Tibial nerve (tissue), 4 donors: Measurements from ENCODE around the gene TBC1D22A. TPM values are rescaled to one million over a fixed set of nuclear protein-coding genes. Genes with fewer than 3 reads are reported as not detected.
A peak's percentile ranks its signal among the peaks of the same experiment; 100 is the strongest.

Experiments used
- DNase-seq, 2 donors: peaks; one replicate each; pipeline ENCODE4 v3.0.0-alpha.2; 2019; ENCODE audit warnings: low spot score in 2 of 2
- H3K27ac ChIP-seq, 4 donors: fragments of 200-600 bp; sonication (generic) in 3 of 4; one replicate each; pipeline ENCODE4 v1.5.1; 2017 to 2019; ENCODE audit warnings: mild to moderate bottlenecking in 1 of 4
- H3K27me3 ChIP-seq, 2 donors: fragments of 200-600 bp; sonication (generic) in 1 of 2; one replicate each; pipeline versions ENCODE4 v1.5.1 to v1.6.0; 2017 to 2019
- H3K36me3 ChIP-seq, 3 donors: fragments of 200-600 bp; sonication (generic); one replicate each; pipeline ENCODE4 v1.5.1; 2018 to 2019
- H3K4me1 ChIP-seq, 4 donors: fragments of 200-600 bp; sonication (generic) in 3 of 4; one replicate each; pipeline ENCODE4 v1.5.1; 2017 to 2019
- H3K4me3 ChIP-seq, 4 donors: fragments of 200-600 bp; sonication (generic) in 3 of 4; one replicate each; pipeline ENCODE4 v1.5.1; 2017 to 2019; ENCODE audit warnings: mild to moderate bottlenecking in 1 of 4, moderate library complexity in 1 of 4
- H3K9me3 ChIP-seq, 4 donors: fragments of 200-600 bp; sonication (generic) in 3 of 4; one replicate each; pipeline ENCODE4 v1.5.1; 2017 to 2019
- EP300 ChIP-seq, 2 donors: sonication (generic); formaldehyde crosslinking; IDR thresholded peaks; one replicate each; pipeline ENCODE4 v1.6.1; 2017; ENCODE audit warnings: antibody characterized with exemption in 2 of 2, mild to moderate bottlenecking in 1 of 2
- POLR2A ChIP-seq, 2 donors: fragments of 450-650 bp; IDR thresholded peaks; one replicate each; pipeline ENCODE4 v1.6.1; 2017; ENCODE audit warnings: antibody characterized with exemption in 2 of 2, mild to moderate bottlenecking in 2 of 2, moderate library complexity in 2 of 2
- WGBS, 2 donors: methylation state at CpG; one replicate each; pipeline ENCODE4 v1.1.5; 2018; 5-methylcytosine and 5-hydroxymethylcytosine counted together
- total RNA-seq, 4 donors: library from RNA; depleted of rRNA; stranded (reverse); fragments of >200 nt; gene quantifications; one replicate each; pipeline ENCODE4 v1.1.0, GENCODE V29; 2016
- TF ChIP-seq, protein P1 (sequence below), 5 experiments: fragments of 200-600 bp in 3 of 5; fragments of 450-650 bp in 2 of 5; sonication (generic) in 3 of 5; IDR thresholded peaks; one replicate each; pipeline ENCODE4 v1.5.1; 2016 to 2019; ENCODE audit warnings: antibody characterized with exemption in 5 of 5, mild to moderate bottlenecking in 3 of 5, moderate library complexity in 2 of 5

The TBC1D22A gene
- total RNA-seq, 4 donors from 2014 or later = 27.3 to 35.4 (median 29.3) TPM

DNA sequence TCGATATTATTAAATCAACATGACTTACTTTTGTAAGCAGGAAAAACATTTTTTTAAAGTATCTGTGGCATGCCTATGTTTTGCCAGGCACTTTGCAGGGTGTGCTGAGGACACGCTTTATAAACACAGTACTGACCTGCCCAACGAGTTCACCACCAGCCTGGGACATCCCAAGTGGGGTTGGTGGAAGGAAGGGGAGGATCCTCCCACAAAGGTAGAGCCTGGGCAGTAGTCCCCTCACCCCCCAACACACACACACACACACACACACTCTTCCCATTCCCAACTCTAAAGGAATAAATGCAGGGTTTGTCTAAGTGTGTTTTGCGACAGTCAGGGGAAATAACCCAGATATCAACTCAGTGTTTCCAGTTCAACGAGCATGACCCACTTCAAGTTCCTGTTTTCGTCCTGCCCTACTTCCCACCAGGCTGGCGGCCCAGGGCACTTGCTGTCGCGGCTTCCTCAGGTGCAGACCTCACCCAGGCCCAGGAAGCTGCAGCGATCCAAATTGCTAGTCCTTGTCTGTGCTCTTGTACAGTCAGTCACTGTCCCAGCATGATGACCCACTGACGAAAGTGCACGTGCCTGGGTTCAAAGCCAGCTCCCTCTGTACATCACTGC lies 27.5 kb upstream of the TBC1D22A start:
- TF ChIP-seq EP300 (IDR thresholded peaks at IDR 0.05) (peak in 1 of 2 donors; percentile 18), POLR2A (IDR thresholded peaks at IDR 0.05) (no peak)
- TF ChIP-seq, protein P1, sequence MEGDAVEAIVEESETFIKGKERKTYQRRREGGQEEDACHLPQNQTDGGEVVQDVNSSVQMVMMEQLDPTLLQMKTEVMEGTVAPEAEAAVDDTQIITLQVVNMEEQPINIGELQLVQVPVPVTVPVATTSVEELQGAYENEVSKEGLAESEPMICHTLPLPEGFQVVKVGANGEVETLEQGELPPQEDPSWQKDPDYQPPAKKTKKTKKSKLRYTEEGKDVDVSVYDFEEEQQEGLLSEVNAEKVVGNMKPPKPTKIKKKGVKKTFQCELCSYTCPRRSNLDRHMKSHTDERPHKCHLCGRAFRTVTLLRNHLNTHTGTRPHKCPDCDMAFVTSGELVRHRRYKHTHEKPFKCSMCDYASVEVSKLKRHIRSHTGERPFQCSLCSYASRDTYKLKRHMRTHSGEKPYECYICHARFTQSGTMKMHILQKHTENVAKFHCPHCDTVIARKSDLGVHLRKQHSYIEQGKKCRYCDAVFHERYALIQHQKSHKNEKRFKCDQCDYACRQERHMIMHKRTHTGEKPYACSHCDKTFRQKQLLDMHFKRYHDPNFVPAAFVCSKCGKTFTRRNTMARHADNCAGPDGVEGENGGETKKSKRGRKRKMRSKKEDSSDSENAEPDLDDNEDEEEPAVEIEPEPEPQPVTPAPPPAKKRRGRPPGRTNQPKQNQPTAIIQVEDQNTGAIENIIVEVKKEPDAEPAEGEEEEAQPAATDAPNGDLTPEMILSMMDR (IDR thresholded peaks at IDR 0.05) = no peak
- Histone ChIP-seq H3K4me1 (peaks cover 0 to 85% (median 57%) of the 10 kb centered on the region in 4 donors), H3K27ac (peak overlapping the region in 3 of 4 donors; percentile 0 to 96 (median 92)), H3K27me3 (no peaks in the 10 kb centered on the region), H3K4me3 (peak overlapping the region in 1 of 4 donors; percentile 9), H3K36me3 (peaks cover 0 to 11% (median 0%) of the 10 kb centered on the region in 3 donors), H3K9me3 (no peaks in the 10 kb centered on the region)
- no peak for DNase-seq
- 47 to 51% methylated on average over 10 to 12 of the region's 12 CpGs for WGBS, 2 donors

DNA sequence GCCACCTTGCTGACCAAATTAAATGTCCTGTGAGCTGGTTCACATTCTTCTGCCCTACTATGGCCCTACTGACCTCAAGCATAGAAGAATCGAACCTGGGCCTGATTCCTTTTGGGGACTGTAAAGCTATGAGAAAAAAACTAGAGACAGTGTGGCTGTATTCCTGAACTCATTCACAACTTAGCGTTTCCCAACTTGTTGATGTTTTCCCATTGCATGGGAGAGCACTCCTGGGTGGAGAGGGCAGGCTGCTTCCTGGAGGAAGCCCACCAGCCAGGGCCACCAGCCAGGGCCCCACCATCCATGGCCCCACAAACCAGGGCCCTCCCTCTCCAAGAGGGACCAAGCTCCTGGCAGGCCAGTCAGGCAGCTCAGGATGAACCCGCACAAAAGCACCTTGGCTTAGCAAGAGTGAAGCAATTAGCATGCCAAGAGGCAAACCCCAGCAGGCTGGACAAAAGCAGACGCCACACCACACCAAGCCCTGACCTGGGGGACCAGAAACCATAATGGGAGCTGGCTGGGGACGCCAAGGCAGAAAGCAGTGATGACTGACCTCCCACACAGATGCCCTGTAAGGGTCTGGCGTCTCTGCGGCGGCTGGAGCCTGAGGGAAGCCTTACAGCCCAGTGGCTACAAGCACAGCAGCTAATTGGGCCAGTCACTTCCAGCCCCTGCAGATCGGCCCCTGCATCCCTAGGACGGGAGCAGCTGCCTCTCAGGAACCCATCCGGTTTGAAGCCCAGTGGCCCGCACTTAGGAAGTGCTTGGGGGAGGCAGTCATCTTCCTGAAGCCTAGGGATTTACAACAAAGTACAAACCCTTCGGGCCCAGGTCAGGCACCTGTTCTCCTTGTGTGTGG lies 26.5 kb upstream of the TBC1D22A start:
- 53 to 55% methylated on average over 12 of the region's 13 CpGs for WGBS, 2 donors
- Histone ChIP-seq H3K4me3 (peak overlapping the region in 2 of 4 donors; percentile 81 to 92), H3K27ac (peak overlapping the region in 3 of 4 donors; percentile 92 to 96 (median 92)), H3K4me1 (peaks cover 0 to 87% (median 55%) of the 10 kb centered on the region in 4 donors), H3K9me3 (no peaks in the 10 kb centered on the region), H3K36me3 (peaks cover 0 to 11% (median 0%) of the 10 kb centered on the region in 3 donors), H3K27me3 (no peaks in the 10 kb centered on the region)
- DNase-seq = no peak
- TF ChIP-seq, protein P1 (IDR thresholded peaks at IDR 0.05) = no peak
- no peak for TF ChIP-seq POLR2A (IDR thresholded peaks at IDR 0.05)
- TF ChIP-seq EP300 (IDR thresholded peaks at IDR 0.05) = no peak

GRCh38 chr22:46736705-46737104 lies 25.7 kb upstream of the TBC1D22A start:
- TF ChIP-seq EP300 (IDR thresholded peaks at IDR 0.05) = no peak
- TF ChIP-seq POLR2A (IDR thresholded peaks at IDR 0.05) = no peak
- TF ChIP-seq, protein P1 (IDR thresholded peaks at IDR 0.05) = no peak
- 61 to 62% methylated on average over 8 of the region's 8 CpGs for WGBS, 2 donors
- peaks cover 0 to 4% (median 0%) of the 10 kb centered on the region in 3 donors for H3K36me3 ChIP-seq
- H3K9me3 ChIP-seq = no peaks in the 10 kb centered on the region
- H3K27me3 ChIP-seq = no peaks in the 10 kb centered on the region
- no peak for DNase-seq
- peaks cover 0 to 81% (median 49%) of the 10 kb centered on the region in 4 donors for H3K4me1 ChIP-seq
- peak overlapping the region in 3 of 4 donors; percentile 92 to 96 (median 92) for H3K27ac ChIP-seq
- H3K4me3 ChIP-seq = peak overlapping the region in 3 of 4 donors; percentile 81 to 92 (median 85)

- no peak for TF ChIP-seq POLR2A (IDR thresholded peaks at IDR 0.05)
- TF ChIP-seq, protein P1 (IDR thresholded peaks at IDR 0.05) = no peak
- TF ChIP-seq EP300 (IDR thresholded peaks at IDR 0.05) = no peak
- Histone ChIP-seq H3K27me3 (no peaks in the 10 kb centered on the region), H3K4me3 (peak overlapping the region; percentile 81 to 93 (median 88)), H3K27ac (peak overlapping the region; percentile 83 to 96 (median 92)), H3K4me1 (peaks cover 0 to 75% (median 47%) of the 10 kb centered on the region in 4 donors), H3K9me3 (no peaks in the 10 kb centered on the region), H3K36me3 (no peaks in the 10 kb centered on the region)
- DNase-seq = no peak
- WGBS, 2 donors = 5 to 10% methylated on average over 37 to 44 of the region's 53 CpGs
Observed at GRCh38 chr22:46737105-46737975, 25.1 kb upstream of the TBC1D22A start.
